OCI-LY3 (cell line): ENCODE measurements around the gene RGCC.

Source experiments
- H2AFZ ChIP-seq: fragments of 200-600, 300-600 bp; shearing (Covaris generic); 2 replicates; pipeline ENCODE4 v1.6.0; 2014; ENCODE audit warnings: antibody characterized with exemption, low read depth, low read length
- H3K27ac ChIP-seq: fragments of 200-600, 300-600 bp; sonication (generic); 2 replicates; pipeline ENCODE4 v1.5.1; 2014; ENCODE audit warnings: mild to moderate bottlenecking, low read length, moderate library complexity, mixed read lengths
- H3K27me3 ChIP-seq: fragments of 200-600, 300-600 bp; sonication (generic); 2 replicates; pipeline ENCODE4 v1.6.1; 2014; ENCODE audit warnings: low read depth, low read length, mixed read lengths
- H3K36me3 ChIP-seq: fragments of 200-600, 300-600 bp; sonication (generic); replicated peaks from 2 replicates; pipeline ENCODE3; 2014; ENCODE audit warnings: low read depth, low read length, mixed read lengths
- H3K4me1 ChIP-seq: fragments of 300-600, 200-600 bp; sonication (generic); 2 replicates; pipeline ENCODE4 v1.6.1; 2014; ENCODE audit warnings: low read length, mixed read lengths
- H3K4me2 ChIP-seq: fragments of 200-600, 300-600 bp; sonication (generic); 2 replicates; pipeline ENCODE4 v1.6.1; 2014; ENCODE audit warnings: low read length, mixed read lengths
- H3K4me3 ChIP-seq: fragments of 300-600, 200-600 bp; sonication (generic); 2 replicates; pipeline ENCODE4 v1.5.1; 2014; ENCODE audit warnings: antibody characterized with exemption, mild to moderate bottlenecking, low read length, moderate library complexity
- H3K79me2 ChIP-seq: fragments of 300-600, 200-600 bp; shearing (Covaris generic); 2 replicates; pipeline ENCODE4 v1.6.1; 2014; ENCODE audit warnings: mild to moderate bottlenecking, low read length, mixed read lengths
- H3K9ac ChIP-seq: fragments of 300-600, 200-600 bp; shearing (Covaris generic); 2 replicates; pipeline ENCODE4 v1.6.0; 2014; ENCODE audit warnings: mild to moderate bottlenecking, low read length, moderate library complexity
- H3K9me3 ChIP-seq: fragments of 200-600, 300-600 bp; shearing (Covaris generic); 2 replicates; pipeline ENCODE4 v1.6.1; 2014; ENCODE audit warnings: low read length, mixed read lengths; ENCODE audit not compliant: insufficient read depth
- H4K20me1 ChIP-seq: fragments of 200-600, 300-600 bp; sonication (generic); 2 replicates; pipeline ENCODE4 v1.6.1; 2016; ENCODE audit warnings: low read length, mixed read lengths; ENCODE audit not compliant: insufficient read depth
- EZH2phosphoT487 ChIP-seq: fragments of 200-600 bp; shearing (Covaris generic); IDR thresholded peaks from 2 replicates; pipeline ENCODE4 v1.6.1; 2018; ENCODE audit warnings: antibody characterized with exemption, mixed run types, low read depth
- TF ChIP-seq, protein P1 (sequence below): fragments of 200-600, 300-600 bp; sonication (generic); IDR thresholded peaks from 2 replicates; pipeline ENCODE4 v1.5.1; 2014; ENCODE audit warnings: antibody characterized with exemption, low read length, low read depth

The RGCC gene

DNA sequence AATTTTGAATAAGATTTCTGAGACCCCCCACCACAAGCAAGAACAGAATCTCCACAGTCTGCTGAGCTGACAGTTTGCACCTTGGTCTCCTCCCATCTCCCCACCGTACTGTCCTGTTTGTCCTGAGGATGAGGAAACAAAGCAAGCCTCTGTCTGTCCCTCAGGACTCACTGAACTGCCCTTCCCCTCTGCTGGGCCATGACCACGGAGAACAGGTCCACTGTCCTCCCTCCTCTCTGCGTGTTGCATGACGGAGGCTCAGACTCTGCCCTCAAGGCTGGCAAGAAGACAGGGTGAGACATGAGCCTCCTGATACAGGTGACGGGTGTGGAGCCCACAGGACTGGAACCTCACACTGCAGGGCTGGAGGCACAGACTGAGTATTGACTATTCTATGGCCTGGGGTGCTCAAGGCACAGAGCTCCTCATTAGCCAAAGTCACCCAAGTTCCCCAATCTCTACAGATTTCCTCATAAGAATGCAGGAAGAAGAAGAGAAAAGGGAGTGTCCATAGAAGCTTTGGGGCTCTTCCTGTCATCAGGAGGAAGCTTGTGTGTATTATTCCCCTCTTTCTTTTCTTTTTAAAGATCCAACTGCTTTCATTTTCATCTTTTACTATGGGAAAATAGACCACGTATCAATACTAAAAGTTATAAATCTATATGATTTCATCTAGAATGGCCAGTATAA is 22.4 kb upstream of the RGCC start:
- TF ChIP-seq, protein P1, sequence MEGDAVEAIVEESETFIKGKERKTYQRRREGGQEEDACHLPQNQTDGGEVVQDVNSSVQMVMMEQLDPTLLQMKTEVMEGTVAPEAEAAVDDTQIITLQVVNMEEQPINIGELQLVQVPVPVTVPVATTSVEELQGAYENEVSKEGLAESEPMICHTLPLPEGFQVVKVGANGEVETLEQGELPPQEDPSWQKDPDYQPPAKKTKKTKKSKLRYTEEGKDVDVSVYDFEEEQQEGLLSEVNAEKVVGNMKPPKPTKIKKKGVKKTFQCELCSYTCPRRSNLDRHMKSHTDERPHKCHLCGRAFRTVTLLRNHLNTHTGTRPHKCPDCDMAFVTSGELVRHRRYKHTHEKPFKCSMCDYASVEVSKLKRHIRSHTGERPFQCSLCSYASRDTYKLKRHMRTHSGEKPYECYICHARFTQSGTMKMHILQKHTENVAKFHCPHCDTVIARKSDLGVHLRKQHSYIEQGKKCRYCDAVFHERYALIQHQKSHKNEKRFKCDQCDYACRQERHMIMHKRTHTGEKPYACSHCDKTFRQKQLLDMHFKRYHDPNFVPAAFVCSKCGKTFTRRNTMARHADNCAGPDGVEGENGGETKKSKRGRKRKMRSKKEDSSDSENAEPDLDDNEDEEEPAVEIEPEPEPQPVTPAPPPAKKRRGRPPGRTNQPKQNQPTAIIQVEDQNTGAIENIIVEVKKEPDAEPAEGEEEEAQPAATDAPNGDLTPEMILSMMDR = no peak
- TF ChIP-seq EZH2phosphoT487 = no peak
- no peak overlapping the region for H2AFZ ChIP-seq
- H3K36me3 ChIP-seq = no peaks in the 10 kb centered on the region
- H3K4me3 ChIP-seq = no peak overlapping the region
- H3K4me2 ChIP-seq = no peak overlapping the region
- H3K27ac ChIP-seq = no peak overlapping the region
- no peaks in the 10 kb centered on the region for H3K9me3 ChIP-seq
- no peak overlapping the region for H3K9ac ChIP-seq
- H3K79me2 ChIP-seq = no peaks in the 10 kb centered on the region
- H3K4me1 ChIP-seq = no peaks in the 10 kb centered on the region
- no peaks in the 10 kb centered on the region for H3K27me3 ChIP-seq
- no peaks in the 10 kb centered on the region for H4K20me1 ChIP-seq

- Histone ChIP-seq H3K27me3 (no peaks in the 10 kb centered on the region), H3K9me3 (no peaks in the 10 kb centered on the region), H3K27ac (no peak overlapping the region), H3K36me3 (no peaks in the 10 kb centered on the region), H3K4me1 (no peaks in the 10 kb centered on the region), H2AFZ (no peak overlapping the region), H4K20me1 (no peaks in the 10 kb centered on the region), H3K4me2 (no peak overlapping the region), H3K4me3 (no peak overlapping the region), H3K79me2 (no peaks in the 10 kb centered on the region), H3K9ac (no peak overlapping the region)
- TF ChIP-seq, protein P1 = no peak
- TF ChIP-seq EZH2phosphoT487 = no peak
These were observed 13.4 kb upstream of the RGCC start for GRCh38 chr13:41443969-41444368.

- Histone ChIP-seq H2AFZ (no peak overlapping the region), H3K36me3 (no peaks in the 10 kb centered on the region), H3K4me1 (no peaks in the 10 kb centered on the region), H3K27ac (no peak overlapping the region), H3K9ac (no peak overlapping the region), H3K4me3 (no peak overlapping the region), H3K9me3 (no peaks in the 10 kb centered on the region), H3K79me2 (no peaks in the 10 kb centered on the region), H3K4me2 (no peak overlapping the region), H4K20me1 (no peaks in the 10 kb centered on the region), H3K27me3 (no peaks in the 10 kb centered on the region)
- no peak for TF ChIP-seq EZH2phosphoT487
- TF ChIP-seq, protein P1 = no peak
These were observed 4.9 kb upstream of the RGCC start for GRCh38 chr13:41452462-41452861.

DNA sequence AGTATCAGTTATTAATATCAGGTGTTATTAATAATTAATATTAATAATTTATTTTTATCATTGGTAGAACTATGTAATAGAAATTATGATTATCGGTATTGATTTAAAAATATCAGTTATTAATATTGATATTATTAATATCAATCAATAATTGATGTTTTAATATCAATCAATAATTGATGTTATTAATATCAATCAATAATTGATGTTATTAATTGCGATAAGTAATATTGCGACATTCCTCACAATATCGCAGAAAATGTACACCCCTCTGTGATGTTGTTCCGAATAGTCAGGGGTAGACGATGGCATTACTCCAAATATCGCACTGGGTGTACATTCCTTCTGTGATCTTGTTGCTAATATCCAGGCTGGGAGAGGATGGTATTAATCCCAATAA is 3.7 kb upstream of the RGCC start:
- H3K9me3 ChIP-seq = no peaks in the 10 kb centered on the region
- H4K20me1 ChIP-seq = no peaks in the 10 kb centered on the region
- no peak overlapping the region for H3K4me2 ChIP-seq
- TF ChIP-seq EZH2phosphoT487 = no peak
- TF ChIP-seq, protein P1 = no peak
- H2AFZ ChIP-seq = no peak overlapping the region
- no peaks in the 10 kb centered on the region for H3K27me3 ChIP-seq
- no peaks in the 10 kb centered on the region for H3K79me2 ChIP-seq
- H3K4me3 ChIP-seq = no peak overlapping the region
- no peaks in the 10 kb centered on the region for H3K4me1 ChIP-seq
- H3K27ac ChIP-seq = no peak overlapping the region
- H3K36me3 ChIP-seq = no peaks in the 10 kb centered on the region
- no peak overlapping the region for H3K9ac ChIP-seq
